Hypothalamus (tissue), 51 donors: Measurements from ENCODE around the gene EPHB1.
"Not testable (repeated sequence)": the region's sequence is repeated elsewhere in the genome, so short reads cannot be mapped to it uniquely, and the experiment has no call there.

ENCODE experiments used
- DNase-seq, 51 donors: peaks; one replicate each; lab custom pipeline; 2025; lab: John Stamatoyannopoulos, UW

Gene EPHB1

DNA sequence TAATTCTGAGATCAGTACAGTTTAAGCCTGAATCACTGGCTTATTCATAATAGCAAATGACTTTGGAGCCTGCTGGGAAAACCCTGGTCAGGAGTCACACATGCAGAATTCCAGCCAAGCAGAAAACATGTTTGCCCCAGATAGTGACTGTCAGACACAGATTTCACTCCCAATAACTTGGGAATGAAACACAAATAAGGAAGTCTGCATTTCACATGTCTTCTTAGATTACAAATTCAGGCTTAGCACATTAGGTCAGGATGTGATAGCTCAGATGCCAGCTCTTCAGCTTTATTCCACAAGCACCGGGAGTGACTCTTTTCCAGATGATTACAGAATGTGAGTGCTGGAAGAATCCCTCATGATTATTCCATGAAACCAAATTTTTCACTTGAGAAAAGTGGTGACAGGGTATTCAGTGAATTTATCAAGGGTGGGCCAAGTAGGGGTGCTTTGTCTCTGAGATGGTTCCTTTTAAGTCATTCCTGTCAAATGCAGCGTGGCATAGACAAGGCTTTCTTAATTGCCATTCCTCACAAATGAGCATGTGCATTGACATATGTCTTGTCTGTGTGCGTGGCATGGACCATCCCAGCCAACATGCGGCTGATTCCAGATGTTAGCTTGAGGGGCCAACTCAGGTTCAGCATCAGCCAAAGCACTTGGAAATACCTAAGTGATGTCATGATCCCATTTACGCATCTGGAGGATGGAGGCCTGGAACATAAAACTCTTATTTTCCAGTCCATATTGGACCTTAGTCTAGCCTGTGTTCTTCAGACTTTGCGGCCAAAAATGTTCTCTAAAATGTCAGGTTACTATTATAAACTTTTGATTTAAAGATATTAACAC is 191.0 kb downstream of the EPHB1 start:
- DNase-seq, result no peak

DNA sequence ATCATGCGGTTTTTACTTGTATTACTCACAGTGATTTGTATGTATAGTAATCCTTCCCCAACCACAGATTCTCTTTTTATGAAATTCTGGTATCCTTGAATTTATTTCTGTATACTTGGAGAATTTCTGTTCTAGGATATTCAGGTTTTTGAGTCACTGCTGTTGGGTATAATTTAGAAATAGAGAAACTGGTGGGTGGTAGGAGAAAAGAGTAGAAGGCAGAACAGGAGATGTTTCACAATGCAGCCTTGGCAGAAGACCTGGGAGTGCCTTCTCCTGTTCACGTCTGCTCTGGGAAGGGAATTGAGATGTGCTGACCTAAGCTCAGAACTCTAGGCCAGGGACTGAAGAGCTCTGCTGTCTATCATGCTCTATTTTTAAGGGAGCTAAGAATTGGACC is 193.6 kb downstream of the EPHB1 start:
- DNase-seq, result peak in 1 of 51 donors; percentile 18

DNA sequence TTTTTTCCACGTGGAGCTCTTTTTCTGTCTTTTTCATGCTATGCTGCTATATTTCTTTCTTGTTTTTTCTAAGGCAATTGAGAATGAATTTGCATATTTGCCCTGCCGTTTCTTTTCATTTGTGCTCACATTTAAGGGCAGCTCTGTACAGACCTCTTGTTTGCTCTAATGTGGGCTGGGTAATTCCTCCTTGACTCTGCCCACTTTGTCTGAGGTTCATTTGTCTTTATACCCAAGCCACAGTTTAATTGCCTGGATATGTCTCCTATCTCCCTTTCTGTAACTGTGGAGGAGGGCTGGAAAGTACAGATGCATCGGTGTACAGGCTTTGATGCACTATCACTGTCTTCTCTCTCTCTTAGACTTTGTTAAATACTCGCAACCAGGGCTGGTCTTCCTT is 195.9 kb downstream of the EPHB1 start:
- DNase-seq, result no peak

DNA sequence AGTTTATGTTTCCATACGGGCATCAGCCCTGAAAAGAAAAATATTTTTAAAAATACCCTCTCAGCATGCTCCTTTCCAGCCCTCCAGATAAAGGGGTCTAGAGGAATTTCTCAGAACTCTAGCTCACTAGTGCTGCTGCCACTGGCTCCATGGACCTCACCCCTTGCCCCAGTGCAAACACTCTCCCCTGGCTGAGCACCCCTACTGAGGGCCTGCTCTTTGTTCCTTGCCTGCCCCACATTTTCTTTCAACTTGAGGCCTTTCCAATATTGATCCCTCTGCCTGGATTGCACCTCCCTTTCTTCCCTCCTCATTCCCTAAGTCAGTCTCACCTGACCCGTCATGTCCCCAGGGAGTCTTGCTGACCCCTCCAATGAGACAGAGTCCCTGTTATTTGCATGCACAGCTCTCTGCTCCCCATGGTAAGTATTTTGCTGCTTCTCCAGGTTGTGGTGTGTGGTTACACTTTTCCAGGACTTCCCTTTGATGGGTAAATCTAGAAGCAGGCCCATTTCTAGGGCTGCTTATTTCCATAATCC is 196.5 kb downstream of the EPHB1 start:
- no peak for DNase-seq

DNA sequence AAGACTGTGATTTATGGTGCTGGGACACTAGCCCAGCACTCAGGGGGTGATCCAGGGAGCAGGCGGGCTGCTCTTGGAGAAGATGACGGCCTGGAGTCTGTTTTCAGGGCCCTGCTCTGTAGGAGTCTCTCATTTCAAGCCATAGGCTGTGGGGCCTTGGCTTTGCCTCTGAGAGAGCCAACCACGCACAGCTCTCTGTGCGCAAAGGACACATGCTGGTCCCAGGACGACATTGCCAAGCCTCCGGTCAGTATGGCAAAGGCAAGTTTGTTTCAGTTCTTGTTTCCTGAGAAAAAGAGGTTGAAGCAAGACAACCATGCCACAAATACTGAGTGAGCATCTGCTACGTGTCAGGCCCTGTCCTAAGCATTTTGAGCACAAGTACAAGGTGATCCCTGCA is 197.1 kb downstream of the EPHB1 start:
- no peak for DNase-seq

DNA sequence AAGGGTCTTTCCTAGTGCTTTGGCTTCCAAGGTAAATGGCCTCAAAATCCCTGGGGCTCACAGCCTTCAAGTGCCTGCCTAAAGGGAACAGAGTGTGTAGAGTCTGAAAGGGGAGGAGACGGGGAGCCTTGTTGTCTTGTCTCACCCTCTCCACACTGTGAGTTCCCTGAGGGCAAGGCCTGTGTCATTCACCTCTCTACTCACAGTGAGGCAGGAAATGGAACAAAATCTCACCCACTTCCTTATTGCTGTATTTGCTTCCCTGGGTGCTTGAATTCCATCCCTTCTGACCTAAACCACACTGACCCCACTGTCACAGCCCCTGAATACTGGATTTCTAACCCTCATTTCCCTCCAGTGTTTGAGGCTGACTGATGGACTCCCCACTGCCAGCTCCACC is 197.5 kb downstream of the EPHB1 start:
- no peak for DNase-seq

DNA sequence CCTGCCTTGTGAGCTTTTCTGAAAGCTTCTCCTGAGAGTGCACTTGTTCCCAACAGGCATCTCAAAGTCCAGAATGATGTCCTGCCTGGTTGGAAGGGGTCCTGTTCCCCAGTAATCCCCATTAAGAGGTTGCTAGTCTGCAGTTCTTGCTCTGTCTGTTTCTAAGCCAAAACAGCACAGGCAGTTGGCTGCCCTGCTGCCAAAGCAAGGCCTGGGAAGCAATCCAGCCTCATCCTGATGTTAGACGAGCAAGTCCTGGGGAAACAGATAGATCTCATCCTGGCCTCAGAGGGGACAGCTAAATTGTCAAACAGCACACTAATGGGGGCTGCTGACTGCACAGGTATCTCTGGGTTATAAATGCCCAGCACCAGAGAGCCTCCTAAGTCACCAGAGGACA is 198.0 kb downstream of the EPHB1 start:
- peak in 1 of 51 donors; percentile 10 for DNase-seq

DNA sequence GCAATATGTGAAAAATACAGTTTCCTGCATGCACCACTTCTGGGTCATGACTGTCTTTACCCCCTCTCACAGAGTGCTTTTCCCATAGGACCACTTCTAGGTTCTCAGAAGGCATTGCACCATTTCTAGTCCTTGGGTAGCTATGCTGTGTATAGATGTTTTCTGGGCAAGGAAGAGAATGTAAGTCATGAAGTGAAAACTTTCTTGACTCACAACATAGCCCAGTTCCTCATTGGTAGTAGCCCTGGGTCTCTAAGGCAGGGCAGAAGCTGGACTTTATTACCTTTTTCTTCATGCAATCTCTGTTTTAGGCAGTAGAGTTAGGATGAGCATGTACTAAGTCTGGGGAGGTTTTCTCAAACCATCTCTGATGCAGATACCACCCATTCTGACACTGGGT is 203.1 kb downstream of the EPHB1 start:
- DNase-seq, result no peak

DNA sequence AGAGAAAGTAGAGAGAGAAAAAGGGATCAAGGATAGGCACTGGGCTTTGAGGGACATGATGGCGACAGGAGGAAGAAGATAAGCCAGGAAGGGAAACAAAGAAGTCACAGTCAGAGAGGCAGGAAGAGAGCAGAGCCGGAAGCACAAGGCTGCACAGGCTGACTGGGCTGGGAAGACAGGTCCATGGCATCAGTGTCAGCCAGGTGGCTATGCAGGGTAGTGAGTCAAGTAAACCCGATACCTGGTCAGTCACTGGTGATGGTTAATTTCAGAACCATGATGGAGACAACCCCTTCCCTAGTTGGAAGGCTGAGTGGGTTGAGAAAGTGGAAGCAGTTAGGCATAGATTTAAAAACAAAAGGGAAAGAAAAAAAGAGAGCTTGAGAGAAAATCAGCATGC is 203.8 kb downstream of the EPHB1 start:
- no peak for DNase-seq

DNA sequence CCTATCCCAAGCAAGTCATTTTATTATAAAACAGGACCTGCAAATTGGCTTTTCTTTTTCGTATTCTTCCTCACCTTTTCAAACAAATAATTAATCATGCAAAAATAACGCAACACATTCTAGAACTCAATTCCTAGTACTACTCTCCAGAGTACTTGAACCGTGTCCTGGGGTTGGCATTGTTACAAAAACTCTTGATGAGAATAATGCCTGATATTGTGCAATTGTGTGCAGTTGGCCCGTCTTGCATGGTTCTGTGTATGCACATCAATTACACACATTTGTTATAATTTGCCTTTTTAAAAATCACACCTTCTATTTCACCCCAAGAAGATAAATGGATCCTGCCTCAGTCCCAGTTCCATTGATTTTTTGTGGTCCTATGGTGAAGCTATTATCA is 205.4 kb downstream of the EPHB1 start:
- no peak for DNase-seq

DNA sequence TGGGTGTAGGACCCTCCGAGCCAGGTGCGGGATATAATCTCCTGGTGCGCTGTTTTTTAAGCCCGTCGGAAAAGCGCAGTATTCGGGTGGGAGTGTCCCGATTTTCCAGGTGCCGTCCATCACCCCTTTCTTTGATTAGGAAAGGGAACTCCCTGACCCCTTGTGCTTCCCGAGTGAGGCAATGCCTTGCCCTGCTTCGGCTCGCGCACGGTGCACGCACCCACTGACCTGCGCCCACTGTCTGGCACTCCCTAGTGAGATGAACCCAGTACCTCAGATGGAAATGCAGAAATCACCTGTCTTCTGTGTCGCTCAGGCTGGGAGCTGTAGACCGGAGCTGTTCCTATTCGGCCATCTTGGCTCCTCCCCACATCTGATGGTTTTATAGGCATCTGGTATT is 210.6 kb downstream of the EPHB1 start:
- not testable (repeated sequence) for DNase-seq

DNA sequence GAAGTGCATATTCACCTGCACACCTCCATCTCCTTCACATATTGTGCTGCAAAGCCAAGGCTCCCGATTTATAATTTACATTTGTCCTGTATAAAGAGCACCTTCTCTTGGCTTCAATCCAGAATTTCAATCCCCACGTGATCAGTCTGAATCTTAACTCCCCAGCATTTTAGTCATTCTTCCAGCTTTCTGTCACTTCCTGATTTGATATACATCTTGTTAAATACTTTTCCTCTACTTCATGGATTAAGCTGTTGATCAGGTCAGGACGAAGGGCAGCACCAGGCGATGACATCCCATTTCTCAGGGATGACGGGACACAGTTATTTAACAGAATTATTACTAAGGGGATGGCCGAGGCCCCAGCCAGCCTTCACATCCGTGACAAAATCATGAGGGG is 212.5 kb downstream of the EPHB1 start:
- no peak for DNase-seq

DNA sequence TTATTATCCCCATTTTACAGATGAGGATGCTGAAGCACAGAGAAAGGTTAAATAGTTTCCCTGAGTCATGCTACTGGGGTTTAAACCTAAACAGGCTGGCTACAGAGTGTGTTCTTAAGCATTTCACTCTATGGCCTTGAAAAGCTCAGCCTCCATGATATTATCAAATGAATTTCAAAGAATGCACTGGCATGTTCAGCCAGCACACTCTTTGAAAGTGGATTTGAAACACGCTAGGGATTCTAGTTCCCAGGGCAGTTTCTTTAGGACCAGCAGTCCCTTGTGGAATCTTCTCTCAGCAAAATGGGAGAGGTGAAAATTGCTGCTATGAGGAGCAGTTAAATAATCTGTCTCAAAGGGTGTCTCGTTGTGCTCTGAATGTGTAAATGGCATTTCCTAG is 213.3 kb downstream of the EPHB1 start:
- DNase-seq, result no peak

DNA sequence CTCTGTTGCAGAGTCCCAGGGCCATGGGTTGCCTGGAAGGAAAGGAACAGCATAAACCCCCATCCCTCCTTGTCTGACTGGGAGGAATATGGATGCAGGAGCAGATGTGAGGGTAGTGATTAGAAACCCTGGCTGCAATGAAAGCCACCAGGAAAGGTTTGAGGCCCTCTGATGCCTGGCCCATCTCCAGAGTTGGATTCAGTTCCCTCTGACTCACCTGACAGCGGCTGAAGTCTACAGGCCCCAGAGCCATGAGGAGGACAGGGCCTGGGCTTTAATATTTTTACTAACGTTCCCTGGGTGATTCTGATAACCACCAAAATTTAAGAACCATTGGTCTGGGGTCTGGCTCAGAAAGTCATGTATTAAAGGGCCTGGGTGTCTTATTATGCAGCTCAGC is 214.0 kb downstream of the EPHB1 start:
- DNase-seq, result no peak

DNA sequence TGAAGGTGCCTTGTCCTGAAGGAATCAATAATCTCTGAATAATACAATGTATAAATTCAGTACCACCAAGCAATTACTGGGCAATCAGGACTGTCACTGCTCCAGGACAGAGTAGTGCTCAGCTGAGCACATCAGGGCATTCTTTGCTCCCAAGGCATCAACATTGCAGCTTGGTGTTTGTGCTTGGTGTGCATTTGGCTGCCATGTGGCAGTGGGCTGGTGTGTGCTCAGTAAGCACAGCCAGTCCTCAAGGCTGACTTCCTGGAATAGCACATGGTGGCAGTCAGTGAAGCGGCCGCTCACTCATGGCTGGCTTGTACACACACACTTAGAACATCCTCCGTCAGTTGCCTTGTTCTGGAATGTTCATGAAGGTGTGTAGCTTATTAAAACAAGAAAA is 217.0 kb downstream of the EPHB1 start:
- peak in 1 of 51 donors; percentile 11 for DNase-seq

DNA sequence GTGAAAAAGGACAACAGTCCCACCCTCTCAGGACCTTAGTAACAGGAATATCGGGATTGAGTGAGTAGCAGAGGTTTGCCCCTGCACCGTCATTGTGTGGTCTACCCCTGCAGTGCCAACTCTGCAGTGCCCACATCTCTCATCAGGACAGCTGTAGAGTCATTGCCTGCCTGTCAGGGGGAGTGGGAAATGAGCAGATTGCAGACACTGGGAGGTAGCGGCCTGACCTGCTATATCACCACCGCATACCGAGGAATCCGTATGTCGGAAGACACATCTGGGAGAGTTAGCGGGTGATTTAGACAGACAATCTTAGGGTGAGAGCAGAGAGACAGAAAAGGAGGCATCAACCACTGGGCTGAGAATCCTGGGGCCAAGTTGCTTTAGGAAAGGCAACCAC is 218.1 kb downstream of the EPHB1 start:
- DNase-seq, result no peak

DNA sequence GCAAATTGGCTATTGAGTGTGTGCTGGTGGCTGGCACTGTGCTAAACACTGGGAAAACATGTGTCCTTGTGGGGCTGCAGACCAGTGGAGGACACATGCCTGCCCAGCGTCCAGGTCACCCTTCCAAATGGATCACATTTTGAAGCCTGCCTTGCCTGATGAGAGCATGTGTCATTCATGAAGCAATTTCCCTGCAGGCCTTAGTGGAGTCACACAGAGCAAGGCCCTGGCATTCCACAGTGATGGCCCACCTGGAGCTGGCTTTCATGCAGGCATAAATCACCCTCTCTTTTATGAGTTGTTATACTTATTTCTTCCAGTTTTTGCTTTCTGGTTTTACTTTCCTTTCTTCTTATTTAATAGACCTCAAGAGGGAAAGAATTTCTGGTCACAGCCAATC is 219.5 kb downstream of the EPHB1 start:
- no peak for DNase-seq

DNA sequence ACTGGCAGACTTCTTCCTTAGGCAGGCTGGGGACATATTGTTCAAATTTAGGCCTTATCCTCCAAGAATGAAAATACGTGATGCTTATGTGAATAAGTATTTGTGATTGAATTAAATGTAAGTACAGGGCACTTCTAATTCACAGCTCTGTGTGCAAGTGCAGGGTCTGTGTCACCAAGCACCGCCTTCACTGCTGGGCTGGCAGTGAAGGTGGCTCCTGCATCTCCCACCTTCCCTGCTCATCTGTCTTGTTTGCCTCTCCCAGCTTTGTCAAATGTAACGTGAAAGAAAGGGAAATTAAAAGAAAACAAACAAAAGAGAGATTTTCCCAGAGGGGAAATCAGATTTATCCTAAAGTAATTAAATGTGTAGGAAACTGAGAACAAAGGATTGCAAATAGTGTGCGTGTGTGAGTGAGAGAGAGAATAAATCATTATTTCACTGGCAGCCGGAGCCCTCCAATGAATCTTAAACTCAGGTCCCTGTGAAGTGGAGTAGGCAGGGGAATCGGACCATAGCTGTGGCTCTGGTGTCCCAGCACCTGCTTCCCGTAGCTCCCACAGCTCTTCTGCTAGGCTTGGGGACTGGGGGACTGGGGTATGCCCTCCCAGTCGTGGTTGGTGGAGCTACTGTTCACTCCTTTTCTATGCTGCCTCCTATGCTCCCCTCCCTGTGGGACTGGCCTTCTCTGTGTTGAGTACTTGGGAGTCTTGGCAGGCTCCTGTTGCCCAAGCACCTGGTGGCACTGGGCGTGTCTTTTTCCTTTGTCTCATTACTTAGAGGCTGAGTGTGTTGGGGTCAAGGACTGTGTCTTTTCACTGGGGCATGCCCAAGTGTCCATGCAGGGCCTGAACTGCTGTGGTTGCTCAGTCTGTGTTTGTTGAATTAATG is 222.2 kb downstream of the EPHB1 start:
- DNase-seq, result no peak

DNA sequence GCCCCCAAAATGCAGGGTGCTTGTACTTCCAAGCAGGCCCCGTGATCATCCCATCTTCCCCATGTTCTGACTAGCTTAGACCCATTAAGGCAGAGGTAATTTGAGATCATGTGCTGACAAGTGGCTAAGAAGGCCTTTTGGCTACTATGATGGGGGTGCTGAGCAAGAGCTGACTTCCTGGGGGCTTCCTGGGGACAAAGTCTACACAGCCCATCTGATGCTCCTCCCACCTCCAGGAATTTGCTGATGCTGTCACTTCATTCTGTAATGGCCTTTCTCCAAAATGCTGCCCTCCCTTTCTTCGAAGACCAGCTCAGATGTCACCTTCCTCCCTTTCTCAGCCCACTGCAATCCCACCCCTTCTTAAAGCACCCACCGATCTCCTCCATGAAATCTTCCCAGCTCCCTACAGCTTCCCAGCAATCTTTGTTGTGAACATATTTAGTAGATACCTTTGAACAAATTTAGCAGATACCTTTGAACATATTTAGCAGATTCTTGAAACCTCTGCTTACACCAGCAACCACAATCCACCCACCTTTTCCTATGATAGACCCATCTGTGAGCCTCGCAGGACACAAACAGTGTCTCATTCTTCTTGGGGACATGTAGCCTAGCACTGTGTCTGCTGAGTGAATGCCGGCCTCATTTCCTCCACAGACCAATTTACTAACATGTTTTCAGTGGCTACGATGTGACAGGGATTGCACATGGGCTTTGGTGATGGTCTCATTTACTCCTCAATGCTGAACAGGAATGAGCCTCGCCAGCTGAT is 223.3 kb downstream of the EPHB1 start:
- DNase-seq, result no peak

DNA sequence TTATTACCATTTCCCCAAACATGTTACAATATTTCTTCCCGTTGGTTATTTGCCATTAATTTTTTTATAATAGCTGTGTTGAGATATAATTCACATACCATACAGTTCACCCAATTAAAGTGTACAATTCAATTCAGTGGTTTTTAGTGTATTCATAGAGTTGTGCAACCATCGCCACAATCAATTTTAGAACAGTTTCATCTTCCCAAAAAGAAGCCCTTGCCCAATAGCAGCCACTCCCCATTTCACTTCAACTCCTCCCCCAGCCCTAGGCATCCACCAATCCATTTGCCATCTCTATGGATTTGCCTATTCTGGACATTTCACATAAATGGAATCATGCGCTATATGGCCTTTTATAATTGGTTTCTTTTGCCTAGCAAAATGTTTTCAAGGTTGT is 225.1 kb downstream of the EPHB1 start:
- DNase-seq, result no peak
